NCI-H2107 treated with DMSO at 0.1 percent for 48 hours (cell line): ENCODE data around the gene PACRG.

Experiments used
- DNase-seq: peaks from one replicate; lab custom pipeline; 2025; ENCODE audit not compliant: unreplicated experiment; lab: John Stamatoyannopoulos, UW

The PACRG gene

GRCh38 chr6:163324688-163325389 is 597.1 kb downstream of the PACRG start:
- no peak for DNase-seq

GRCh38 chr6:163325390-163325784 is 597.6 kb downstream of the PACRG start:
- DNase-seq: no peak

GRCh38 chr6:163327165-163327880 is 599.5 kb downstream of the PACRG start:
- no peak for DNase-seq

GRCh38 chr6:163327921-163328320 is 600.1 kb downstream of the PACRG start:
- DNase-seq: no peak

GRCh38 chr6:163328411-163328810 is 600.6 kb downstream of the PACRG start:
- DNase-seq: no peak

GRCh38 chr6:163329991-163330390 is 602.2 kb downstream of the PACRG start:
- DNase-seq: no peak

GRCh38 chr6:163331245-163331644 is 603.5 kb downstream of the PACRG start:
- DNase-seq: no peak

GRCh38 chr6:163332575-163332974 is 604.8 kb downstream of the PACRG start:
- no peak for DNase-seq

GRCh38 chr6:163333038-163333437 is 605.3 kb downstream of the PACRG start:
- DNase-seq: no peak

- no peak for DNase-seq
Measured at GRCh38 chr6:163333701-163334663, 606.2 kb downstream of the PACRG start.

GRCh38 chr6:163335056-163335455 is 607.3 kb downstream of the PACRG start:
- DNase-seq: no peak

GRCh38 chr6:163335671-163336545 is 608.1 kb downstream of the PACRG start:
- no peak for DNase-seq

- no peak for DNase-seq
Measured at GRCh38 chr6:163336961-163337360, 609.2 kb downstream of the PACRG start.

GRCh38 chr6:163337958-163338357 is 610.2 kb downstream of the PACRG start:
- DNase-seq: no peak

GRCh38 chr6:163338671-163339405 is 611.1 kb downstream of the PACRG start:
- peak; percentile 29 for DNase-seq

GRCh38 chr6:163339466-163339865 is 611.7 kb downstream of the PACRG start:
- no peak for DNase-seq

- DNase-seq: no peak
Measured at GRCh38 chr6:163340201-163340887, 612.6 kb downstream of the PACRG start.

GRCh38 chr6:163341224-163342061 is 613.7 kb downstream of the PACRG start:
- DNase-seq: no peak
